ENCODE measurements around the gene RRAS2.

- TF ChIP-seq, protein P1, sequence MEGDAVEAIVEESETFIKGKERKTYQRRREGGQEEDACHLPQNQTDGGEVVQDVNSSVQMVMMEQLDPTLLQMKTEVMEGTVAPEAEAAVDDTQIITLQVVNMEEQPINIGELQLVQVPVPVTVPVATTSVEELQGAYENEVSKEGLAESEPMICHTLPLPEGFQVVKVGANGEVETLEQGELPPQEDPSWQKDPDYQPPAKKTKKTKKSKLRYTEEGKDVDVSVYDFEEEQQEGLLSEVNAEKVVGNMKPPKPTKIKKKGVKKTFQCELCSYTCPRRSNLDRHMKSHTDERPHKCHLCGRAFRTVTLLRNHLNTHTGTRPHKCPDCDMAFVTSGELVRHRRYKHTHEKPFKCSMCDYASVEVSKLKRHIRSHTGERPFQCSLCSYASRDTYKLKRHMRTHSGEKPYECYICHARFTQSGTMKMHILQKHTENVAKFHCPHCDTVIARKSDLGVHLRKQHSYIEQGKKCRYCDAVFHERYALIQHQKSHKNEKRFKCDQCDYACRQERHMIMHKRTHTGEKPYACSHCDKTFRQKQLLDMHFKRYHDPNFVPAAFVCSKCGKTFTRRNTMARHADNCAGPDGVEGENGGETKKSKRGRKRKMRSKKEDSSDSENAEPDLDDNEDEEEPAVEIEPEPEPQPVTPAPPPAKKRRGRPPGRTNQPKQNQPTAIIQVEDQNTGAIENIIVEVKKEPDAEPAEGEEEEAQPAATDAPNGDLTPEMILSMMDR (IDR thresholded peaks at IDR 0.05; ENCODE audit: extremely low read depth in 1 of 2, insufficient read depth in 1 of 2, low read depth in 1 of 2, low read length in 2 of 2), result no peak
- no peak for TF ChIP-seq GATA2 (IDR thresholded peaks at IDR 0.05; ENCODE audit: insufficient read depth, insufficient read length, low read depth, low read length)
- no peak for TF ChIP-seq EZH2 (IDR thresholded peaks at IDR 0.05; ENCODE audit: borderline replicate concordance, low read depth, low read length, severe bottlenecking)
- no peak for TF ChIP-seq POLR2A (IDR thresholded peaks at IDR 0.05; ENCODE audit: low read depth, low read length)
- TF ChIP-seq, protein P2, sequence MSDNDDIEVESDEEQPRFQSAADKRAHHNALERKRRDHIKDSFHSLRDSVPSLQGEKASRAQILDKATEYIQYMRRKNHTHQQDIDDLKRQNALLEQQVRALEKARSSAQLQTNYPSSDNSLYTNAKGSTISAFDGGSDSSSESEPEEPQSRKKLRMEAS (IDR thresholded peaks at IDR 0.05; ENCODE audit: insufficient read depth, insufficient read length), result no peak
- no peak for TF ChIP-seq POLR2AphosphoS5 (IDR thresholded peaks at IDR 0.05; ENCODE audit: insufficient read depth, low read depth, low read length)
- no peak for TF ChIP-seq FOS (IDR thresholded peaks at IDR 0.05; ENCODE audit: borderline replicate concordance, insufficient read depth, low read length)
These were observed 105.6 kb downstream of the RRAS2 start for GRCh38 chr11:14253421-14253820.

Data from endothelial cell of umbilical vein (primary cell).